22Rv1 (cell line): ENCODE data around the gene SPNS3.

Experiments
- CTCF ChIP-seq: fragments of 450-650 bp; IDR thresholded peaks from 2 replicates; pipeline ENCODE4 v1.5.1; 2017; ENCODE audit warnings: mild to moderate bottlenecking
- ZFX ChIP-seq: fragments of 450-650 bp; IDR thresholded peaks from 2 replicates; pipeline ENCODE4 v1.6.1; 2017; ENCODE audit warnings: antibody characterized with exemption, borderline replicate concordance

- TF ChIP-seq CTCF (no peak), ZFX (no peak)
These were observed 56.9 kb downstream of the SPNS3 start for GRCh38 chr17:4490637-4491061.
